Cardiac septum (tissue), 1 donor: ENCODE data around the gene NXPH1. TPM values are rescaled to one million over a fixed set of nuclear protein-coding genes. Genes with fewer than 3 reads are reported as not detected.

Experiments
- DNase-seq: peaks from one replicate; pipeline ENCODE4 v3.0.0-alpha.2; 2020; ENCODE audit warnings: low spot score
- intact Hi-C: fragments of 100-400 bp; cut with DNase I; formaldehyde crosslinking; loops from one replicate; pipeline ENCODE4 v1.14.0; 2022
- total RNA-seq: library from RNA; stranded (reverse); fragmentation: NEBNext Ultra II Directional; extraction: Animal tissue kit (Norgen Biotek cat#: 25700); gene quantifications from one replicate; pipeline ENCODE4 v1.2.1, GENCODE V29; 2021
- donor health status: DM: no; HTN: no; CAD: no.

Gene NXPH1
- total RNA-seq, 1 donor from 2014 or later = not detected

GRCh38 chr7:8491106-8491505, 57.7 kb downstream of the NXPH1 start:
- intact Hi-C loops = no loop called here
- DNase-seq = no peak

GRCh38 chr7:8491544-8492489, 58.4 kb downstream of the NXPH1 start:
- no peak for DNase-seq
- intact Hi-C loops = no loop called here

GRCh38 chr7:8499128-8499527, 65.7 kb downstream of the NXPH1 start:
- intact Hi-C loops = no loop called here
- DNase-seq = no peak

- intact Hi-C loops = no loop called here
- no peak for DNase-seq
These were observed 66.9 kb downstream of the NXPH1 start for GRCh38 chr7:8500286-8500685.

- intact Hi-C loops = no loop called here
- DNase-seq = no peak
These were observed 74.2 kb downstream of the NXPH1 start for GRCh38 chr7:8507566-8507965.

GRCh38 chr7:8509621-8510020, 76.2 kb downstream of the NXPH1 start:
- intact Hi-C loops = no loop called here
- DNase-seq = no peak

- no peak for DNase-seq
- intact Hi-C loops = no loop called here
These were observed 78.4 kb downstream of the NXPH1 start for GRCh38 chr7:8511855-8512254.

GRCh38 chr7:8514781-8515519, 81.5 kb downstream of the NXPH1 start:
- intact Hi-C loops = no loop called here
- DNase-seq = no peak

- intact Hi-C loops = no loop called here
- DNase-seq = no peak
These were observed 82.3 kb downstream of the NXPH1 start for GRCh38 chr7:8515640-8516185.

- DNase-seq = no peak
- intact Hi-C loops = no loop called here
These were observed 83.6 kb downstream of the NXPH1 start for GRCh38 chr7:8516976-8517375.

- DNase-seq = no peak
- intact Hi-C loops = no loop called here
These were observed 94.9 kb downstream of the NXPH1 start for GRCh38 chr7:8528311-8528710.

- intact Hi-C loops = no loop called here
- no peak for DNase-seq
These were observed 98.6 kb downstream of the NXPH1 start for GRCh38 chr7:8531991-8532515.

GRCh38 chr7:8536431-8536830, 103.0 kb downstream of the NXPH1 start:
- intact Hi-C loops = no loop called here

GRCh38 chr7:8549046-8549445, 115.6 kb downstream of the NXPH1 start:
- intact Hi-C loops = no loop called here
- no peak for DNase-seq

More at GRCh38 chr7:8536431-8536830, 103.0 kb downstream of the NXPH1 start:
- DNase-seq = no peak

- intact Hi-C loops = no loop called here
- no peak for DNase-seq
These were observed 127.1 kb downstream of the NXPH1 start for GRCh38 chr7:8560501-8560900.

GRCh38 chr7:8561449-8561848, 128.0 kb downstream of the NXPH1 start:
- intact Hi-C loops = no loop called here
- no peak for DNase-seq

GRCh38 chr7:8564281-8564680, 130.9 kb downstream of the NXPH1 start:
- no peak for DNase-seq
- intact Hi-C loops = no loop called here

- no peak for DNase-seq
- intact Hi-C loops = no loop called here
These were observed 132.6 kb downstream of the NXPH1 start for GRCh38 chr7:8566016-8566415.

- DNase-seq = no peak
- intact Hi-C loops = no loop called here
These were observed 134.2 kb downstream of the NXPH1 start for GRCh38 chr7:8567626-8568025.

- intact Hi-C loops = no loop called here
- no peak for DNase-seq
These were observed 146.3 kb downstream of the NXPH1 start for GRCh38 chr7:8579661-8580194.
